ENCODE measurements around the gene HERC2. TPM values are rescaled to one million over a fixed set of nuclear protein-coding genes. Genes with fewer than 3 reads are reported as not detected.

Gene HERC2
- total and polyA plus RNA-seq, 2 experiments from 2014 or later: 37.7 to 64.4 TPM

- Histone ChIP-seq H3K27me3 (no peaks in the 10 kb centered on the region), H3K9me3 (ENCODE audit: low read depth) (no peaks in the 10 kb centered on the region), H3K27ac (no peak overlapping the region), H3K36me3 (no peaks in the 10 kb centered on the region), H3K4me3 (no peak overlapping the region), H3K4me1 (ENCODE audit: low read depth) (no peaks in the 10 kb centered on the region)
- TF ChIP-seq CTCF (IDR thresholded peaks at IDR 0.05; ENCODE audit: low read depth, low read length): no peak
- no peak for DNase-seq (ENCODE audit: low read depth in 1 of 2, low spot score in 1 of 2)
These were observed 243.7 kb downstream of the HERC2 start for GRCh38 chr15:28078191-28078719.

- Histone ChIP-seq H3K27me3 (no peaks in the 10 kb centered on the region), H3K36me3 (no peaks in the 10 kb centered on the region), H3K27ac (no peak overlapping the region), H3K4me3 (no peak overlapping the region), H3K9me3 (ENCODE audit: low read depth) (no peaks in the 10 kb centered on the region), H3K4me1 (ENCODE audit: low read depth) (no peaks in the 10 kb centered on the region)
- no peak for TF ChIP-seq CTCF (IDR thresholded peaks at IDR 0.05; ENCODE audit: low read depth, low read length)
- no peak for DNase-seq (ENCODE audit: low read depth in 1 of 2, low spot score in 1 of 2)
These were observed 246.4 kb downstream of the HERC2 start for GRCh38 chr15:28075573-28075972.

GRCh38 chr15:28068930-28069329 lies 253.0 kb downstream of the HERC2 start:
- H3K4me3 ChIP-seq: no peak overlapping the region

GRCh38 chr15:28066231-28066630 lies 255.7 kb downstream of the HERC2 start:
- Histone ChIP-seq H3K4me3 (no peak overlapping the region), H3K27me3 (no peaks in the 10 kb centered on the region), H3K36me3 (no peaks in the 10 kb centered on the region), H3K9me3 (ENCODE audit: low read depth) (no peaks in the 10 kb centered on the region), H3K27ac (no peak overlapping the region), H3K4me1 (ENCODE audit: low read depth) (no peaks in the 10 kb centered on the region)
- no peak for DNase-seq (ENCODE audit: low read depth in 1 of 2, low spot score in 1 of 2)
- TF ChIP-seq CTCF (IDR thresholded peaks at IDR 0.05; ENCODE audit: low read depth, low read length): no peak

More at GRCh38 chr15:28068930-28069329, 253.0 kb downstream of the HERC2 start:
- no peaks in the 10 kb centered on the region for H3K36me3 ChIP-seq
- no peak for TF ChIP-seq CTCF (IDR thresholded peaks at IDR 0.05; ENCODE audit: low read depth, low read length)
- no peaks in the 10 kb centered on the region for H3K4me1 ChIP-seq (ENCODE audit: low read depth)
- H3K27me3 ChIP-seq: no peaks in the 10 kb centered on the region
- no peak overlapping the region for H3K27ac ChIP-seq
- DNase-seq (ENCODE audit: low read depth in 1 of 2, low spot score in 1 of 2): no peak
- no peaks in the 10 kb centered on the region for H3K9me3 ChIP-seq (ENCODE audit: low read depth)

Other genes starting within 250 kb of the HERC2 start
- gene OCA2, start 222.9 kb downstream of the HERC2 start, total RNA-seq: 0.56 and 0.63 TPM in 2 replicates
- 0.49 and 2.0 TPM in 2 replicates for gene OCA2, start 222.9 kb downstream of the HERC2 start, polyA plus RNA-seq
- not detected in 2 replicates for gene GOLGA6L24, start 35.9 kb upstream of the HERC2 start, total RNA-seq
- gene GOLGA6L24, start 35.9 kb upstream of the HERC2 start, polyA plus RNA-seq: not detected in 2 replicates
- gene GOLGA8F, start 56.5 kb upstream of the HERC2 start, total RNA-seq: not detected in 2 replicates
- 0.12 TPM in 1 of 2 replicates, not detected in the other for gene GOLGA8F, start 56.5 kb upstream of the HERC2 start, polyA plus RNA-seq
- 0.15 TPM in 1 of 2 replicates, not detected in the other for gene GOLGA8G, start 210.8 kb upstream of the HERC2 start, total RNA-seq
- gene GOLGA8G, start 210.8 kb upstream of the HERC2 start, polyA plus RNA-seq: 0.12 TPM in 1 of 2 replicates, not detected in the other
- gene GOLGA6L25, start 231.4 kb upstream of the HERC2 start, total RNA-seq: not detected in 2 replicates
- not detected in 2 replicates for gene GOLGA6L25, start 231.4 kb upstream of the HERC2 start, polyA plus RNA-seq

Measured in cardiac muscle cell (in vitro differentiated cells and primary cell).